Measurements from ENCODE around the gene IL27RA.
"Not testable (repeated sequence)": the region's sequence is repeated elsewhere in the genome, so short reads cannot be mapped to it uniquely, and the experiment has no call there.

The IL27RA gene

GRCh38 chr19:14033946-14034345 is 2.4 kb downstream of the IL27RA start:
- no peak for DNase-seq

DNA sequence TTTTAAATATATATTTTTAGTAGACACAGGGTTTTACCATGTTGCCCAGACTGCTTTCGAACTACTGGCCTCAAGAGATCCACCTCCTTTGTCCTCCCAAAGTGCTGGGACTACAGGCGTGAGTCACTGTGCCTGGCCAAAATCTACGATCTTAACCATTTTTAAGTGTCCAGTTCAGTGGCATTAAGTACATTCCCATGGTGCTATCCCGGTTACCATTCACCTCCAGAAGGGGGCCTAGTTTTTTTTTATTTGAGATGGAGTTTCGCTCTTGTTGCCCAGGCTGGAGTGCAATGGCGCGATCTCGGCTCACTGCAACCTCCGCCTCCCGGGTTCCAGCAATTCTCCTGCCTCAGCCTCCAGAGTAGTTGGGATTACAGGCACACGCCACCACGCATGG is 3.6 kb downstream of the IL27RA start:
- not testable (repeated sequence) for DNase-seq

GRCh38 chr19:14035706-14036105 is 4.1 kb downstream of the IL27RA start:
- DNase-seq = no peak

DNA sequence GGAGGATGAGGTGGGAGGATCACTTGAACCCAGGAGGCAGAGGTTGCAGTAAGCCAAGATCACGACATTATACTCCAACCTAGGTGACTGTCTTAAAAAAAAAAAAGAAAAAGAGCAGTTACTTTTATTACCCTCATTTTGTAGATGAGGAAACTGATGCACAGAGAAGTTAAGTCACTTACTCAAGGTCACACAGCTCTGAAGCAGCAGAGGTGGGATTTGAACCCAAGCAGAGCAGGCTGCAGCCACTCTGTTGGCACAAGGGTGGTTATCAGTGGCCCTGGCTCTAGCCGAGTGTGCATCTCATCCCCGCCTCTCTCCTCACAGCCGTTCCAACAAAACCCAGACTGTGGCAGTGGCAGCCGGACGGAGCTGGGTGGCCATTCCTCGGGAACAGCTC is 7.6 kb downstream of the IL27RA start:
- DNase-seq = no peak

- DNase-seq = not testable (repeated sequence)
Observed at GRCh38 chr19:14042659-14043608, 11.4 kb downstream of the IL27RA start.

DNA sequence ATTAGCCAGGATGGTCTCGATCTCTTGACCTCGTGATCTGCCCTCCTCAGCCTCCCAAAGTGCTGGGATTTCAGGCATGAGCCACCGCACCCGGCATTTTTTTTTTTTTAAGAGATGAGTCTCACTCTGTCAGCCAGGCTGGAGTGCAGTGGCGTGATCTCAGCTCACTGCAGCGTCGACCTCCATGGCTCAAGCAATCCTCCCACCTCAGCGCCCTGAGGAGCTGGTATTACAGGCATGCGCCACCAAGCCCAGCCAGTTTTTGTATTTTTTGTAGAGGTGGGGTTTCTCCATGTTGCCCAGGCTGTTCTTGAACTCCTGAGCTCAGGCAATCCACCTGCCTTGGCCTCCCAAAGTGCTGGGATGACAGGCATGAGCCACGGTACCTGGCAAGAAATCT is 16.3 kb downstream of the IL27RA start:
- not testable (repeated sequence) for DNase-seq

DNA sequence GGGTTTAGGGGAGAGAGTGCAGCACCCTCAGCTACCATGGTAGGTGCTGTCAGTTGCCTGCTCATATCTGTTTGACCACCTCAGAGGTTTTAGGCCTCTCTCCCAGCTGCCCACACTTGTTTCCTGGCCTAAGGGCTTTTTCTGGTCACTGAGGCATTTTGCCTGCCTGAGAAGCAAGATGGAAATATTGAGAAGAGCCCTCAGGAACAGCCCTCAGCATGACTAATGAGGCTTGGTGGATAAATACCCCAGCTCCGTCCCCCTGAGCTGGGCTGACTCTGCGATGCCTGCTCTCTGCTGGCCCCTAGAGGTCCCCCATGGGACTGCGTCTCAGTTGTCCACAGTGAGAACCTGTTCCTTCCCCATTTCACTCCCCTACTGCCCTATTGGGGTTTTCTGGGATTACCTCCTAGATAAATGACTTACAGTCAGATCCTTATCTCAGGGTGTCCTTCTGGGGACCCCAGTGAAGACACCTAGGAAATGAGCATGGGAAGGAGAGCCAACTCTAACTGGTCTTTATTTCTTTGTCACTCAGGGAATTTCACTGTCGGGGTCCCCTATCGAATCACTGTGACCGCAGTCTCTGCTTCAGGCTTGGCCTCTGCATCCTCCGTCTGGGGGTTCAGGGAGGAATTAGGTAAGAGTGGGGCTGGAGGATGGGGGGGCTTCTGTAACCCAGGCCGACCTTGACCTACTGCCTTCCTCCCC is 17.0 kb downstream of the IL27RA start:
- DNase-seq = peak; percentile 51 to 70 (median 64)

- DNase-seq = no peak
Observed at GRCh38 chr19:14050512-14050911, 18.9 kb downstream of the IL27RA start.

DNA sequence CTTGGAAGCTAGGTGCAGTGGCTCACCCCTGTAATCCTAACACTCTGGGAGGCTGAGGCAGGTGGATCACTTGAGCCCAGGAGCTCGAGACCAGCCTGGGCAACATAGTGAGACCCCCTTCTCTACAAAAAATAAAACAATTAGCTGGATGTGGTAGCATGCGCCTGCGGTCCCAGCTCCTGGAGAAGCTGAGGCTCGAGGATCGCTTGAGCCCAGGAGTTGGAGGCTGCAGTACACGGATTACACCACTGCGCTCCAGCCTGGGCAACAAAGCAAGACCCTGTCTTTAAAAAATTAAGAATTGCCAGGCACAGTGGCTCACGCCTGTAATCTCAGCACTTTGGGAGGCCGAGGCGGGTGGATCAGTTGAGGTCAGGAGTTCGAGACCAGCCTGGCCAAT is 19.4 kb downstream of the IL27RA start:
- DNase-seq = not testable (repeated sequence)

DNA sequence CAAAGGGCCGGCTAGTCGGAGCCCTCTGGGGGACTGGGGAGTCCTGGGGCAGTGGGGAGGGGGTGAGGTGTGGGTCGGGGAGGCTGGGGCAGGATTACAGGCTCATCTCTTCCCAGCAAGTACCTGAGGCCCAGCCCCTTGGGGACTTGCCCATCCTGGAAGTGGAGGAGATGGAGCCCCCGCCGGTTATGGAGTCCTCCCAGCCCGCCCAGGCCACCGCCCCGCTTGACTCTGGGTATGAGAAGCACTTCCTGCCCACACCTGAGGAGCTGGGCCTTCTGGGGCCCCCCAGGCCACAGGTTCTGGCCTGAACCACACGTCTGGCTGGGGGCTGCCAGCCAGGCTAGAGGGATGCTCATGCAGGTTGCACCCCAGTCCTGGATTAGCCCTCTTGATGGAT is 20.4 kb downstream of the IL27RA start:
- DNase-seq = no peak

DNA sequence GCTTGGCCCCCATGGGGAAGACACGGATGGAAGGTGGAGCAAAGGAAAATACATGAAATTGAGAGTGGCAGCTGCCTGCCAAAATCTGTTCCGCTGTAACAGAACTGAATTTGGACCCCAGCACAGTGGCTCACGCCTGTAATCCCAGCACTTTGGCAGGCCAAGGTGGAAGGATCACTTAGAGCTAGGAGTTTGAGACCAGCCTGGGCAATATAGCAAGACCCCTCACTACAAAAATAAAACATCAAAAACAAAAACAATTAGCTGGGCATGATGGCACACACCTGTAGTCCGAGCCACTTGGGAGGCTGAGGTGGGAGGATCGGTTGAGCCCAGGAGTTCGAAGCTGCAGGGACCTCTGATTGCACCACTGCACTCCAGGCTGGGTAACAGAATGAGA is 20.9 kb downstream of the IL27RA start:
- DNase-seq = no peak

DNA sequence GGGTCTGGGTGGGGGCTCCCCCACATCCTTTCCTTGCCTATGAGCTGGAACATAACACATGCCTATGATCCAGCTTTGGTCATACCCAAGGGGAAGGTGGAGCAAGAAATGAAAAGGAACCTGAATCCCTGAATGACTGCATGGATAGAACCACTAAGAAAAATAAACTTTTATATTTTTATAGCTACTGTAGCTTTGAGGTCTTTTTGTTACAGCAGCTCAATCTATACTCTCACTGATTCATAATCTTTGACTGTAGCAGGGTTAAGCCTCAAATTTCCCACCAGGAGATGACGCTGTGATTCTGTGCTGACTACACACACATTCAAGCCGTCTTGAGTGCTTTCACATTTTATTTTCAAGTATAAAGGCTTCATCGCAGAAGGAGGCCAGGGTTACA is 21.5 kb downstream of the IL27RA start:
- DNase-seq = no peak

DNA sequence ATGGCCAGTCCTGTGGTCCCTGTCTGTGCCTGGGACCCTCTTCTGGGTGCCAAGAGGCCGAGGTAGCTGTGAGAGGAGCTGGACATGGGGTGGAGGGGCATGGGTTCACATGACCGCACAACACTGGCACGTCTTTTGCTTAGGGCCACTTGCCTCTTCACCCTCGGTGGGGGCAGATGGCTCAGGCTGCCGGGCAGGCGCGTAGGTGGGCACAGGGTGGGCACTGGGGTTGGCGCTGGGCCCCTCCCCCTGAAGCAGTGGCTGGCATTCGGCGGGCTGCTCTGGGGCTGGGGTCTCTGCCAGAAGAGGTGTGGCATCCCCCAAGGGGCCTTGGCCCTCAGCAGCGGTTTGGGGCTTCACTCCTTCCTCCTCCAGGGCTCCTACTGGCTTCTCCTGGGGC is 21.9 kb downstream of the IL27RA start:
- no peak for DNase-seq

GRCh38 chr19:14054099-14054498 is 22.5 kb downstream of the IL27RA start:
- DNase-seq = no peak

GRCh38 chr19:14054721-14055120 is 23.2 kb downstream of the IL27RA start:
- DNase-seq = no peak

DNA sequence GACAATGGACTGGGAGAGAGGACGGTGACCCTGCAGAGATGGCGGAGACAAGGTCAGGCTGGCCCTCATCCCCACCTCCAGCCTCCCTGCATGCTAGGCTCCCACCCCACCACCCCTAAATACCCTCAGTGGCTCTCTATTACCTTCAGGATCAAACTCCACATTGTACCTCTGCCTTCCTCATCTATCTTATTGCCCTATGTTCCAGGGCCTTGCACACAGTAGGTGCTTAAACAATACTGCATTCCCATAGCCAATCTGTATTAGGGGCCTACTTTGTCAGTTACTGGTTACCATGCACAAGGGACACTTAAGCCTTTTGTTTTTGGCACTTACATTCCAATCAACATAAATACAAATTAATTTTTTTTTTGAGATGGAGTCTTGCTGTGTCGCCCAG is 23.8 kb downstream of the IL27RA start:
- no peak for DNase-seq

- DNase-seq = no peak
Observed at GRCh38 chr19:14056069-14056666, 24.6 kb downstream of the IL27RA start.

GRCh38 chr19:14056741-14057356 is 25.3 kb downstream of the IL27RA start:
- DNase-seq = no peak

GRCh38 chr19:14058182-14059092 is 26.9 kb downstream of the IL27RA start:
- DNase-seq = no peak

DNA sequence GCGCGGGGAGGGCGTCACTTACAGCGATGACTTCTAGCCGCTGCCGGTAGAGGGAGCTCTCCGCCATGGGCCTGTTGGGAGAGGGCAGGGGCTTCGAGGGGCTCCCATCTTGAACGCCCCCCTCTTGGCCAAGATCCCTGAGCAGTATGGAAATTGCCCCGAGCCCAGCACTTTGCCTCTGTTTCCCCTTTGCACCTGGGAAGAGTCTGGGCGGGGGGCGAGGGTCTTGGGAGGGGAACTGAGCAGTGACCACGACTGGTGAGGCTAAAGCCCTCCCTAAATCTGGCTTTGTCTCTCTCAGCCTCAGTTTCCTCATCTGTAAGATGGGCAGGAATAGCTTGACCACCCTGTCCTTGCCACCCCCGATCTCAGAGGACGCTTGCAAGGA is 27.5 kb downstream of the IL27RA start:
- DNase-seq = peak in 3 of 4 experiments; percentile 15 to 49 (median 18)

DNA sequence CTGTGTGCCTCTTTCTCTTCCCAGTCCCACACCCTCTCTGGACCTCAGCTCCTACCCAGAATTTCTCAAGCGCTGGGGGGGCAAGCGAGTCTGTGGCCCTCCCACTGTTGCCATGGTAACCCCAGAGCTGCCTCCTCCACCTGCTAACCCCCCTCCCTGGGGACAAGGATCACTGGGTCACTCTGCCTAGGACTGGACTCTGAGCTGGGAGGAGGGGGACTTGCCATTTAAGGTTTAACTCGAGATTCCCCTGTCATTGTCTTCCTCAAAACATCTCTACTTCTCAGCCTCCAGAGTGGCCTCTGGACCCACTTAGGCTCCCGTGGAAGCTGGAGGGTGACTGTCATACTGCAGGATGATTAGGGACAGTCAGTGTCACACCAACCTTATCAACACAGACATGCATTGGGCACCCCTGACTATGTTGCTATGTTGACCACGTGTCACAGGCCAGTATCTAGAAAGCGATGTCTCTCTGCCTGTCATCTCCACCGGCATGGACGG is 28.1 kb downstream of the IL27RA start:
- DNase-seq = no peak

All from activated naive CD4-positive, alpha-beta T cell (primary cell).